Caco-2 (cell line): ENCODE results near the gene ITGB1BP2. TPM values are rescaled to one million over a fixed set of nuclear protein-coding genes. Genes with fewer than 3 reads are reported as not detected.
"Not testable (repeated sequence)": the region's sequence is repeated elsewhere in the genome, so short reads cannot be mapped to it uniquely, and the experiment has no call there.

ENCODE experiments used
- BruUV-seq: library from RNA; stranded (reverse); fragments of 400-500 nt; replicated peaks from 2 replicates; lab custom pipeline; 2021; lab: Mats Ljungman, UMichigan
- CTCF ChIA-PET: fragments of 300-600 bp; sonication (Branson Sonifier 250); formaldehyde crosslinking; loops from one replicate; lab custom pipeline; 2022; ENCODE audit warnings: antibody characterized with exemption; lab: Charles Lee
- POLR2A ChIA-PET: fragments of 300-600 bp; sonication (Branson Sonifier 250); formaldehyde crosslinking; loops from one replicate; lab custom pipeline; 2022; ENCODE audit warnings: antibody characterized with exemption; lab: Charles Lee
- DNase-seq, 2 experiments: peaks; one replicate each; pipeline versions ENCODE4 v3.0.0 to v3.0.0-alpha.2; 2020 to 2022
- H3K27me3 ChIP-seq: replicated peaks from 2 replicates; pipeline ENCODE4 v1.6.0; 2011; ENCODE audit warnings: low read length; ENCODE audit not compliant: control insufficient read depth, insufficient read depth
- H3K36me3 ChIP-seq: 2 replicates; pipeline ENCODE4 v1.5.1; 2011; ENCODE audit warnings: low read length; ENCODE audit not compliant: control insufficient read depth, insufficient read depth
- H3K4me1 ChIP-seq: fragments of 250-450 bp; sonication (Bioruptor Pico); 2 replicates; pipeline ENCODE4 v1.5.1; 2020; ENCODE audit warnings: mild to moderate bottlenecking
- H3K4me3 ChIP-seq: 2 replicates; pipeline ENCODE4 v1.5.1; 2011; ENCODE audit warnings: low read depth, mild to moderate bottlenecking, control low read depth, low read length
- H3K9me3 ChIP-seq: fragments of 250-450 bp; sonication (Bioruptor Pico); 2 replicates; pipeline ENCODE4 v1.5.1; 2020; ENCODE audit warnings: mild to moderate bottlenecking, moderate library complexity
- H3K27ac Mint-ChIP-seq: one replicate; pipeline ENCODE4 v1.8.0; 2022; ENCODE audit warnings: mixed read lengths; ENCODE audit not compliant: unreplicated experiment
- H3K27me3 Mint-ChIP-seq: one replicate; pipeline ENCODE4 v1.8.0; 2022; ENCODE audit warnings: mixed read lengths; ENCODE audit not compliant: insufficient read depth, unreplicated experiment
- H3K36me3 Mint-ChIP-seq: one replicate; pipeline ENCODE4 v1.8.0; 2022; ENCODE audit warnings: mild to moderate bottlenecking, mixed read lengths; ENCODE audit not compliant: insufficient read depth, unreplicated experiment
- H3K4me1 Mint-ChIP-seq: one replicate; pipeline ENCODE4 v1.8.0; 2022; ENCODE audit warnings: low read depth, mixed read lengths; ENCODE audit not compliant: unreplicated experiment
- H3K4me3 Mint-ChIP-seq: one replicate; pipeline ENCODE4 v1.8.0; 2022; ENCODE audit warnings: mild to moderate bottlenecking, moderate library complexity, mixed read lengths; ENCODE audit not compliant: unreplicated experiment
- H3K9me3 Mint-ChIP-seq: one replicate; pipeline ENCODE4 v1.8.0; 2022; ENCODE audit warnings: mixed read lengths; ENCODE audit not compliant: unreplicated experiment
- intact Hi-C: fragments of 100-400 bp; cut with micrococcal nuclease; formaldehyde crosslinking; loops from one replicate; pipeline ENCODE4 v1.10.0; 2022; ENCODE audit not compliant: unreplicated experiment
- total RNA-seq: library from RNA; stranded (reverse); gene quantifications from 2 replicates; pipeline ENCODE4 v1.2.3, GENCODE V29; 2022

The ITGB1BP2 gene
- total RNA-seq, 1 experiment from 2014 or later, result 6.1 TPM

DNA sequence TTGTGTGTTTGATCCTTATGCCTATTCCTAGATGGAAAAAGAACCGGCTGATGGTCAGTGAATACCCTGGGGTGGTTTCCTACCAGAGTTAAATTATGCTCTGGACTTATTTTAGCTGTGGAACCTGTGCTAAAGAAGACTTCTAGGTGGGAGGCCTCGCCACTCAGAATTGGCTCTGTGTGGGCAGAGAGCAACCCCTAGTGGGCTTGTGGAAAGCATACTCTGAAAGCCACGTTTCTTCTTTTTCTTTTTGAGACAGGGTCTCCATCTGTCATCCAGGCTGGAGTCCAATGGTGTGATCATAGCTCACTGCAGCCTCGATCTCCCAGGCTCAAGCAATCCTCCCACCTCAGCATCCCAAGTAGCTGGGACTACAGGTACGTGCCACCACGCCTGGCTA lies 48.3 kb downstream of the ITGB1BP2 start:
- H3K4me1 Mint-ChIP-seq, DNase-seq, POLR2A ChIA-PET, H3K36me3 Mint-ChIP-seq, H3K27ac Mint-ChIP-seq, H3K4me3 Mint-ChIP-seq, H3K9me3 Mint-ChIP-seq, BruUV-seq, H3K9me3 ChIP-seq, H3K4me1 ChIP-seq, H3K36me3 ChIP-seq, H3K27me3 Mint-ChIP-seq, H3K27me3 ChIP-seq, H3K4me3 ChIP-seq, CTCF ChIA-PET: not testable (repeated sequence)
- intact Hi-C loops, result loop anchor here (5.0 kb wide), 1 partner anchor 353 kb away; no protein-coding TSS in a partner anchor

DNA sequence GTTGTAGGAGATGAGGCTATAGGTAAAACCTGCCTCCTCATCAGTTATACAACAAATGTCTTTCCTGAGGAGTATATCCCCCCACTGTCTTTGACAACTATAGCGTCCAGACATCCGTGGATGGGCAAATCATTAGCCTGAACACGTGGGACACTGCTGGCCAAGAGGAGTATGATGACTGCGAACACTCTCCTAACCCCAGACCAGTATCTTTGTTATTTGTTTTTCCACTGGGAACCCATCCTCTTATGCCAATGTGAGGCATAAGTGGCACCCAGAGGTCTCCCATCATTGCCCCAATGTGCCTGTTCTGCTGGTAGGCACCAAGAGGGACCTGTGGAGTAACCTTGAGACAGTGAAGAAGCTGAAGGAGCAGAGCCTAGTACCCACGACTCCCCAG lies 50.9 kb downstream of the ITGB1BP2 start:
- H3K4me3 Mint-ChIP-seq, H3K27ac Mint-ChIP-seq, H3K4me3 ChIP-seq, BruUV-seq, H3K27me3 ChIP-seq, intact Hi-C loops, H3K4me1 Mint-ChIP-seq, H3K36me3 Mint-ChIP-seq, H3K4me1 ChIP-seq, H3K9me3 ChIP-seq, H3K36me3 ChIP-seq, DNase-seq, H3K27me3 Mint-ChIP-seq, H3K9me3 Mint-ChIP-seq: not testable (repeated sequence)
- POLR2A ChIA-PET, result interaction anchor here (0.5 to 1.5 kb wide), 2 partner anchors 14 to 61 kb away, joined by 3 to 12 read pairs; partner anchors contain the start of gene TAF1
- CTCF ChIA-PET, result interaction anchor here (0.6 kb wide), 1 partner anchor 593 kb away, joined by 3 read pairs; no protein-coding TSS in a partner anchor

Other genes with a start within 250 kb of the ITGB1BP2 start
- 88.0 and 89.0 TPM in 2 replicates for gene SNX12, start 233.4 kb upstream of the ITGB1BP2 start, total RNA-seq
- 13.7 and 17.4 TPM in 2 replicates for gene FOXO4, start 205.9 kb upstream of the ITGB1BP2 start, total RNA-seq
- gene CXorf65, start 195.0 kb upstream of the ITGB1BP2 start, total RNA-seq, result 1.5 TPM in 1 of 2 replicates, not detected in the other
- gene IL2RG, start 190.2 kb upstream of the ITGB1BP2 start, total RNA-seq, result 5.1 and 9.6 TPM in 2 replicates
- gene MED12, start 183.2 kb upstream of the ITGB1BP2 start, total RNA-seq, result 44.1 and 55.4 TPM in 2 replicates
- 0.61 and 0.67 TPM in 2 replicates for gene NLGN3, start 156.9 kb upstream of the ITGB1BP2 start, total RNA-seq
- gene GJB1, start 78.5 kb upstream of the ITGB1BP2 start, total RNA-seq, result 35.7 and 37.6 TPM in 2 replicates
- gene ZMYM3, start 47.6 kb upstream of the ITGB1BP2 start, total RNA-seq, result 51.9 and 55.1 TPM in 2 replicates
- gene NONO, start 18.1 kb upstream of the ITGB1BP2 start, total RNA-seq, result 477 and 482 TPM in 2 replicates
- gene TAF1, start 64.6 kb downstream of the ITGB1BP2 start, total RNA-seq, result 40.7 and 41.2 TPM in 2 replicates
- gene OGT, start 231.4 kb downstream of the ITGB1BP2 start, total RNA-seq, result 190 and 211 TPM in 2 replicates